Measurements from ENCODE around the gene DMD.
"Not testable (repeated sequence)": the region's sequence is repeated elsewhere in the genome, so short reads cannot be mapped to it uniquely, and the experiment has no call there.

The DMD gene

DNA sequence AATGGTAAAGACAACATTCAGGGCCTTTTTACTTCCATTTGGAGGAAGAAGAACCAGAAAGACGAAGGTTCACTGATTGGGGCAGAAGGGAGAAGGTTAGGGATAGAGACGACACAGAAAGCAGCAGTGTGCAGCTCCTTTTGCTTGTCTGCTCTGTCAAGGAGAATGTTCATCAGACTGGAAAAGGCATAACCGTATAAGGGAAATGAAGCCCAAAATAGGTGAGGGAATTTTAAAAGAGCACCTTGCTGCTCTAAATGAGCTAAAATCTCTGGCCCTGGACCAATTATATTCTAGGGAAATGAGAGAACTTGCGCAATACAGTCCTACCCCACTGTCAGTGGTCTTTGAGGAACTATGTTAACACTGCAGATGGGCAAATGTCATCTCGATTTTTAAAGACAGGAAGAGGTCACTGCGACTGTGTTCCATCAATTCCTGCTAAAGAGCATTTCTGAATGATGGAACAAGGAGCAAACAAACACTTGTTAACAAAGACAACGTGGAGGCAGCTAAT, 1229.7 kb downstream of the DMD start:
- no peak for DNase-seq

- DNase-seq, result no peak
Observed at GRCh38 chrX:31969714-31970113, 1241.6 kb downstream of the DMD start.

DNA sequence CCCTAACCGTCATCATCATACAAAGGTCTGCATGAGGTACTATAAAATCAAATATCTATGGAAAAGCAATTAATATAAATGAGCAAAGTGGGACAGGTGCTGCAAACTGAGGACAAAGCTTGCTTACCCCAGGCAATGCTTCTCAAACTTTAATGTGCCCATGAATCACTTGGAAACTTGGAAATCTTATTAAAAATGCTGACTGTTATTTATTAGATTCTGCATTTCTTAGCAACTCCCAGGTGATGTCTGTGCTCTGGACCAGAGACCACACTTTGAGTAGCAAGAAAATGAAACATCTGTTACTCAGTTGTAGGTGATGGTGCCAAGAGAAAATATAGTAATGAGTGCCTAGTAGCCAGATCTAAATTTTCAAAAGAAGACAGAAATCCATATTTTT, 1249.1 kb downstream of the DMD start:
- DNase-seq, result no peak

DNA sequence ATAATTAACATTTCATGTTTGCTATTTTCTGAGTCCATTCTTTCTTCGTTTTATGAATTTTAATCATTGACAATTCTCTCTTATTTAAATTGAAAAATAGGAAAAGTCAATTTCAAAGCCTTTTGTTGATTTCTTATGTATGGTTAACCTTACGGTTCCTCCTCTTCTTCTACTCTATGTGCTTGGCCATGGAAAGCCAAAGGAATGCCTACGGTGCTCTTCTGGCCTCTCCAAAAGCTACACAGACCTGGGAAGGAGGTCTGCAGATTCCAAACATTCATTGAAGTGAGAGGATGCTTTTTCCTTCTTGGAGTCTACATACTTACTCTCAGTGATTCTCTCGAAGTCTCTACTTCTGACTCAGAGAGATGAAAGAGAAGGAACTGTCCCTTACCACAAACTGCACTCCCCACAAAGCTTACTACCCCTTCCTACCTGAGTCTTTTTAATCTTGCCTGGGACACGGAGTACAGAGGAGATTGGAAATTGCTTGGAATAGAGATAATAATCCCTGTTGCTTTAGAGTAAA, 1276.4 kb downstream of the DMD start:
- DNase-seq, result no peak

- no peak for DNase-seq
Observed at GRCh38 chrX:31934015-31934414, 1277.3 kb downstream of the DMD start.

GRCh38 chrX:31932769-31933168, 1278.6 kb downstream of the DMD start:
- no peak for DNase-seq

DNA sequence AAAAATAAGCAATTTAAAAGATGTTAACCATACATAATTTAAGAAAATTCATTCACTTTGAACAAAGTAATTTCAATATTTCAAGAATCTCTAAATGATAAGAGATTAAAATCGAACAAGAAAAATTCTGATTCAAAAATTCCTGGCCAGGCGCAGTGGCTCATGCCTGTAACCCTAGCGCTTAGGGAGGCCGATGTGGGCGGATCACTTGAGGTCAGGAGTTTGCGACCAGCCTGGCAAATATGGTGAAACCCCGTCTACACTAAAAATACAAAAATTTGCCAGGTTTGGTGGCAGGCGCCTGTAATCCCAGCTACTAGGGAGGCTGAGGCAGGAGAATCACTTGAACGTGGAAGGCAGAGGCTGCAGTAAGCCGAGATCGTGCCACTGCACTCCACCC, 1279.0 kb downstream of the DMD start:
- DNase-seq, result not testable (repeated sequence)

DNA sequence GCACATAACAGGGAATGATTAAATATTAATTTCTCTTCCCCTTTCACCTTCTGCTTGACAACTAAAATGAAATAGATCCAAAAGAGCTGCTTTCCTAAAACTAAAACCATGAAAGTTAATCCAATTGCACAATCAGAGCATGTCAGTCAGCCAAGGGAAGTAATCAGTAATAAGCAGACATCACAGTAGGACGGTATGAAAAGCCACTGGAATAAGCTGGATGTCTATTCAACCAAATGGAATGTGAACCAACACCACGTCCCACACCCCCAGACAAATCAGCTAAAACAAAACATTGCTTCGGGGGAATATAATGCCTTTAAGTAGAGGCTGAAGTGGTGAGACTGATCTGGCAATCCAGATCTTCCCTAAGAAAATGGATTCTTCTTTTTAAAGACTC, 1280.1 kb downstream of the DMD start:
- DNase-seq, result no peak

DNA sequence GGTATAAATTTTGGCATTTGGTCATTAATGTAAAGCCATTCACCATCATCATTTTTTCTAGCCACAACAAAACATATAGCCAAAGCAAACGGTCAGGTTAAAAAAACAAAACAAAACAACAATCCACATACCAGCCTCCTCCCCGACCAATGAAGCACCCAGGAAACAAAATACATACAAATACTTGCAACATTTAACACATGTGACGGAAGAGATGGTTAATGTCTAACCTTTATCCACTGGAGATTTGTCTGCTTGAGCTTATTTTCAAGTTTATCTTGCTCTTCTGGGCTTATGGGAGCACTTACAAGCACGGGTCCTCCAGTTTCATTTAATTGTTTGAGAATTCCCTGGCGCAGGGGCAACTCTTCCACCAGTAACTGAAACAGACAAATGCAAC, 1282.0 kb downstream of the DMD start:
- no peak for DNase-seq

GRCh38 chrX:31921236-31921635, 1290.1 kb downstream of the DMD start:
- no peak for DNase-seq

DNA sequence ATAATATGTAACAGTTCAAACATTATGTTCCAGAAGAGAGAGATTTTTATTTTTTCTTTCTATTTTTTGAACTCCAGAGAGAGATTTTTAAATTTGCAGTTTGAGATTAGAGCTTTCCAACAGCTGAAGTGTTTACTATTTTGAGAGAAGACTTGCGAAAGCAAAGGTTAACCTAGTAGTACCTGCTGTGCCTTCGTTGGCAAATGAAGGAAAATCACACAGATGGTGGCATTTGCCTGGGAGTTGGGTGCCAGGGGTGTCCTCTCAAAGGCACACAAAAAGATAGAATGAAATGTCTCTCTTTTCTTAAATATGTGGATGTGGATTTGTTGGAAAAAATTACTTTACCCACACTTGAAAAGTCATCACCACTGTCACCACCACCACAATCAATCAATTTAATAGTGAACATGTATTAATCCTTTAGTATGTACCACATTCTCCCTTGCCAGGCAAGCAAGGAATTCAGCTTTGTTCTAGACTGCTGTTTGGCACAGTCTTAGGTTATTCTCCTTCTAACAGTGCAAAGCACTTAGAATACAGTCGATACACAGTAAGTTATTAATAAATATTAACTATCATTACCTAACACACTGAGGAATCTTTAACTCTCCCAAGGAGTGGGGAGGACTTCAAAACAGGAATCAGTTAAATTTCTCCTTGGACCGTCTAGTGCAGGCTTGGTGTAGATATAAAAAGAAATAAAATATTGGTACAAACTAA, 1301.3 kb downstream of the DMD start:
- DNase-seq, result no peak

- no peak for DNase-seq
Observed at GRCh38 chrX:31894152-31894551, 1317.2 kb downstream of the DMD start.

GRCh38 chrX:31893525-31893924, 1317.8 kb downstream of the DMD start:
- DNase-seq, result no peak

- no peak for DNase-seq
Observed at GRCh38 chrX:31889088-31889487, 1322.3 kb downstream of the DMD start.

- DNase-seq, result no peak
Observed at GRCh38 chrX:31884535-31884934, 1326.8 kb downstream of the DMD start.

- DNase-seq, result no peak
Observed at GRCh38 chrX:31872007-31872406, 1339.3 kb downstream of the DMD start.

DNA sequence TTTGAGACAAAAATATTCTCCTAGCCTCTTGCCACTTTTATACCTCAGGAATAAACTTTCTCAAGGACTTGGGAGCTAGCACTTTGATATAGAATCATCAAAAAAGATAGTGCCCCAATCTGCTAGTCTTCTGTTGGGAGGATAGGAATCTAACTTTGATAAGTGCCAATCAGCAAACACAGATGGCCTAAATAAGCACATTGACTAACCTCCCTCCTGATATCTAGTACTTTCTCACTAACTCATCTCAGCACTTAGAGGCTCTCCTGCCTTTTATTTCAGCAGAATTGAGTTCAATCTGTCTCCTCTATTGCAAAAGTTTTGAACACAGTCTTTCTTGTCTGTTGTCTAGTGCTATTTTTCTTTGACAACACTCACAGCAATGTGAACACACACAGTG, 1341.1 kb downstream of the DMD start:
- no peak for DNase-seq

GRCh38 chrX:31860686-31861085, 1350.7 kb downstream of the DMD start:
- no peak for DNase-seq

DNA sequence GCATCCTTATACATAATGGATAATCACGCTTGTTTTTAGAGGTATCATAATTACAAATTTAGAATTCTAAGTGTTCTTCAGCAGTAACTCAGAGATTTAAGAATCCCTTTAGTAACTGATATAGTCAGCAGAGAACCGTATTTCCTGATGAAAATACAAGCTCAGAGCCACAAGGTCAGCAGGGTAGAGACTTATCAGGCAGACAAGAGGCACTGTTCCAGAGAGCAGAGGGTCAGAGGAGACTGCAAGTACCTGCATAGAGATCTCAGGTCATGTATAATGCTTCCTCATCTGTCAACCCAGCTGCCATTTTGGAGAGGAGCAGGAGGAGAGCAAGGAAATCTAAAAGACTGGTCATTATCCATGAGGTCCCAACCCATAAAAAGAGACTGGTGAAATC, 1352.4 kb downstream of the DMD start:
- DNase-seq, result no peak

DNA sequence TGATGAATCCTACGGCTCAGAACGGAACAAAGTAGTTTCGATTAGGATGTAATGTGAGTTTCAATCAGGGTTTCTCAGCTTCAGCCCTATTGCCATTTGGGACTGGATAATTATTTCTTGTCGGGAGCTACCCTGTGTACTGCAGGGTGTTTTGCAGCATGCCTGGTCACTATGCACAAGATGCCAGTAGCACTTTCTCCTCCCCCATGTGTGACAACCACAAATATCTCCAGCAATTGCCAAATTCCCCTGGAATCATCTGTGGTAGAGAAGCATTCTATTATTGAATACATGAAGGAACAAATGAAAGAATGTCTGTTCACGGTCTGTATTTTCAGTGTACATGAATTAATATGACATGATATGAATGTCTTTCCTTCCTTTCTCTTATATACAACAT, 1356.6 kb downstream of the DMD start:
- no peak for DNase-seq

DNA sequence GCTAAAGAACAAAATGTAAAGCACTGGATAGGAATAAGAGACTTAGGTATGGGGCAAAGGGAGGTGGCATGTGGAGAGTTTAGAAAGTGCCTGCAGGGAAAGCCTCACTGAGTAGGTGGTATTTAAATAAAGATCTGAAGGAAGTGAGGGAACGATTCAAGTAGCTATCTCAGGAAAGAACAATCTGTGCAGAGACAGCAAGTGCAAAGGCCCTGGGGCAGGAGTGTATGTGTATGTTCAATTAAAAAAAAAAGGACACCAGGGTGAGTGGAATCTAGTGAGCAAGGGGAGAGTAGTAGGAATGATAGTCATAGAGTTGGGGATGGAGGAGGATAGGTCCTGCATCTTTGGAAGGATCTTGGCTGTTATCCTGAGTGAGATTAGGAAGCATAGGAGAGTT, 1359.6 kb downstream of the DMD start:
- DNase-seq, result no peak

DNA sequence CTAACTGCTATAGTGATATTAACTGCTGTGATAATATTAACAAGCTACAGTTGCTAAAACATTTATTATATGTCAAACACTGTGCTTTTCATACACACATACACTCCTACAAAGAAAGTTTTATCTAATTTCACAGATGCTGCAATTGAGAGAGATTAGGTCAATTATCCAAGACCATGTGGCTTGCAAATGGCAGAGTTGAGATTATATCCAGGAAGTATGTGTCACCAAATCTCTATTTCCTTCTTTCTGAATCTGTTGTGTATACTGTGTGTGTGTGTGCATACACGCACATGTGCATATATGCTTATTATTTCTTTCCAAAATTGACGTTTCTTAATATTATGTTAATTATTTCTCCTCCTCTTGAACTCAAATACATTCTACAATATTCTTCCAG, 1363.6 kb downstream of the DMD start:
- no peak for DNase-seq

GRCh38 chrX:31845003-31845402, 1366.3 kb downstream of the DMD start:
- no peak for DNase-seq

DNA sequence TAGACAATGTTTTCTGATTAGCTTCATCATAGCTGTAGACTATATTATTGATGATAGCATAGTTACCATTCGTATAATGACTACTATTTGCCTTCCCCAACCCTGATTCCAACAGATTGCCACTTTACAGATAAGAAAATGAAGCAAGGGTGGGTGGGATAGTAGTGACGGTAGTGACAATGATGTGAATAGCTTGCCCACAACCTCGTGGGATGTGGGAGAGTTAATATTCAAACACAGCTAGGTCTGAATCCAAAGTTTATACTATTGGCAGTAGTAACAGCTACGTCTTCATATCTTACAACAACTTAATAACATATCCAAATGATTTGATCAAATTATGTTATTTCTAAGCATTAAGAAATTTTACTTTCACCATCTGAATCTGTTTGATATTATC, 1372.7 kb downstream of the DMD start:
- DNase-seq, result no peak

DNA sequence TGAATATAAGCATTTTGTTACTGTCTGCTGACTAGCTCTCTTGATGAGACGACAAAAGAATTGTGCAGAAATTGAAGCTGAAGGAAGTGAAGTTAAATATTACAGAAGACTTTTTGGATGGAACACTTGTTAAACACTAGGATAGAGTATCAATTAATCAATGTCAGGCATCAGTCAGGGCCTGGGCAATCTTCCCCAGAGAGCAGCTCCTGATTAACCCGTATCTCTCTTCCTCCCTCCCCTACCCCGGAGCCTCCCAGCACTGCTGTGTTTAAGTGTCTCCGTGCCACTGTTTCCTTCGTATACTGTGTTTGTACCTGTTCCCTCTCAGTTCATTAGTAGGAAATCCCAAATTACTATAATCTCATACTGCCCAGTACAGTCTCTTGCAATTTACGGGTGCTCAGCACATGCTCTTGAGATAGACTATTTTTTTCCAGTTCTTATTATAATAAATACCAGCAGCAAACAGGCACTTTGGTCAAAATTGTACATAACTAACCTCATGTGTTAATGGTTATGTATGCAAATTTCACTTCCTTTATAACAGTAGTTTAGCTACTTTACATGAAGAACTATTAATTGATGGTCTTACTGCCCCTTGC, 1373.8 kb downstream of the DMD start:
- no peak for DNase-seq

Data from NCI-H82 (cell line).